Measurements from ENCODE around the gene C1R.
A peak's percentile ranks its signal among the peaks of the same experiment; 100 is the strongest.

DNA sequence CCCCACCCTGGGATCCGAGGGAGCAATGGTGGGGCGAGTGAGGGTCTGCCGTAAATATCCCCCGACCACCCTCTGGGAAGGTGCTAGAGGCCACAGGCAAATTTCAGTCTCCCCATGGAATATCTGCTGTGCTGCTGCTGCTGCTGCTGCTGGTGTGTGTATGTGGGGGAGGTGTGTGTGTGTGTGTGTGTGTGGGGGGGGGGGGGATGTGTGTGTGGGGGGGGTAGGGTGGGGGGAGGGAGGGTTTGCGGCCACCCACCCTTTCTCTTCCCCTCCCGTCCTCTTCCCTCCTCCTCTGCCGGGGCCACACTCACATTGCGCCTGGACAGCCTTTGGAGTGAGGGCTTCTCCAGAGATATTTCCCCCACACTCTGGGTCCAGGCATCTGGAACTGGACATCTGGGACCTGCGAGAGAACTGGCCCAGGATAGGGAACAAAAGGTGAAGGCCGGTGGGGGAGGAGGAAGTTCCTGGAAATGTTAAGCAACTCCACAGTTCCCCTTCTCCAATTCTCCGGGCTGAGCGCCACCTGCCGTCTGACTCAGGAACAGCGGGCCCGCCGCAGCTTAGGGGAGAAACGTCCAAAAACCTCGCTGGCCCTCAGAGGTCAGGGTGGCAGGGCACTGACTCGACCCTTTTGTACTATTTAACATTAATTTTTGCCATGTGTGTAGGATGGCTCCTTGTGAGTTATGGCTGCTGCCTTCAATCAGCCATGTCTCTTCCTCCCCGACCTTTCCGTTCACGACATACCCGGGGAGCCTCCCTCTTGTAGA, 16.7 kb upstream of the C1R start, which contains the start of gene C1RL:
- TF ChIP-seq, protein P1, sequence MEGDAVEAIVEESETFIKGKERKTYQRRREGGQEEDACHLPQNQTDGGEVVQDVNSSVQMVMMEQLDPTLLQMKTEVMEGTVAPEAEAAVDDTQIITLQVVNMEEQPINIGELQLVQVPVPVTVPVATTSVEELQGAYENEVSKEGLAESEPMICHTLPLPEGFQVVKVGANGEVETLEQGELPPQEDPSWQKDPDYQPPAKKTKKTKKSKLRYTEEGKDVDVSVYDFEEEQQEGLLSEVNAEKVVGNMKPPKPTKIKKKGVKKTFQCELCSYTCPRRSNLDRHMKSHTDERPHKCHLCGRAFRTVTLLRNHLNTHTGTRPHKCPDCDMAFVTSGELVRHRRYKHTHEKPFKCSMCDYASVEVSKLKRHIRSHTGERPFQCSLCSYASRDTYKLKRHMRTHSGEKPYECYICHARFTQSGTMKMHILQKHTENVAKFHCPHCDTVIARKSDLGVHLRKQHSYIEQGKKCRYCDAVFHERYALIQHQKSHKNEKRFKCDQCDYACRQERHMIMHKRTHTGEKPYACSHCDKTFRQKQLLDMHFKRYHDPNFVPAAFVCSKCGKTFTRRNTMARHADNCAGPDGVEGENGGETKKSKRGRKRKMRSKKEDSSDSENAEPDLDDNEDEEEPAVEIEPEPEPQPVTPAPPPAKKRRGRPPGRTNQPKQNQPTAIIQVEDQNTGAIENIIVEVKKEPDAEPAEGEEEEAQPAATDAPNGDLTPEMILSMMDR (IDR thresholded peaks at IDR 0.05): peak; percentile 96 to 99 (median 97)
- peak; percentile 86 to 96 for TF ChIP-seq POLR2AphosphoS5 (IDR thresholded peaks at IDR 0.05)
- peak; percentile 6 to 90 (median 75) for TF ChIP-seq EP300 (IDR thresholded peaks at IDR 0.05)
- peak in 1 of 4 donors; percentile 25 for TF ChIP-seq POLR2A (IDR thresholded peaks at IDR 0.05)

Data from upper lobe of left lung (tissue), 4 donors.